Hepatocyte (in vitro differentiated cells): ENCODE measurements around the gene PREX1. TPM values are rescaled to one million over a fixed set of nuclear protein-coding genes. Genes with fewer than 3 reads are reported as not detected.

Experiments used
- DNase-seq: peaks from one replicate; pipeline ENCODE4 v3.0.0-alpha.2; 2016; ENCODE audit warnings: low spot score
- H2AFZ ChIP-seq: fragments of 200-600 bp; sonication (generic); 2 replicates; pipeline ENCODE4 v1.6.0; 2016; ENCODE audit warnings: antibody characterized with exemption, mild to moderate bottlenecking
- H3K27ac ChIP-seq: fragments of 200-600 bp; sonication (generic); 2 replicates; pipeline ENCODE4 v1.5.1; 2016; ENCODE audit warnings: mild to moderate bottlenecking
- H3K27me3 ChIP-seq: fragments of 200-600 bp; sonication (generic); 2 replicates; pipeline ENCODE4 v1.6.1; 2016
- H3K36me3 ChIP-seq: fragments of 200-600 bp; sonication (generic); replicated peaks from 2 replicates; pipeline ENCODE4 v1.5.1; 2016; ENCODE audit warnings: low read depth; ENCODE audit not compliant: insufficient read depth
- H3K4me1 ChIP-seq: fragments of 200-600 bp; sonication (generic); 2 replicates; pipeline ENCODE4 v1.5.1; 2016; ENCODE audit warnings: mild to moderate bottlenecking, moderate library complexity; ENCODE audit not compliant: insufficient read depth
- H3K4me2 ChIP-seq: fragments of 200-600 bp; sonication (generic); 2 replicates; pipeline ENCODE4 v1.6.0; 2016
- H3K4me3 ChIP-seq: fragments of 200-600 bp; sonication (generic); 2 replicates; pipeline ENCODE4 v1.5.1; 2016; ENCODE audit warnings: mild to moderate bottlenecking
- H3K79me2 ChIP-seq: fragments of 200-600 bp; sonication (generic); 2 replicates; pipeline ENCODE4 v1.6.0; 2017; ENCODE audit warnings: mild to moderate bottlenecking
- H3K9me2 ChIP-seq: fragments of 200-600 bp; sonication (generic); replicated peaks from 2 replicates; pipeline ENCODE4 v1.6.0; 2017; ENCODE audit warnings: mild to moderate bottlenecking; ENCODE audit not compliant: insufficient read depth
- H3K9me3 ChIP-seq: fragments of 200-600 bp; sonication (generic); 2 replicates; pipeline ENCODE4 v1.5.1; 2016; ENCODE audit warnings: low read depth, mild to moderate bottlenecking
- H4K20me1 ChIP-seq: fragments of 200-600 bp; sonication (generic); 2 replicates; pipeline ENCODE4 v1.6.0; 2016; ENCODE audit warnings: mild to moderate bottlenecking; ENCODE audit not compliant: insufficient read depth, poor library complexity, severe bottlenecking
- EZH2 ChIP-seq: fragments of 200-600 bp; sonication (generic); IDR thresholded peaks from 2 replicates; pipeline ENCODE4 v1.6.1; 2016; ENCODE audit warnings: antibody characterized with exemption, mild to moderate bottlenecking, borderline replicate concordance
- EZH2phosphoT487 ChIP-seq: fragments of 200-600 bp; sonication (generic); IDR thresholded peaks from one replicate; pipeline ENCODE4 v1.6.1; 2018; ENCODE audit warnings: antibody characterized with exemption, mild to moderate bottlenecking, low read depth, moderate library complexity; ENCODE audit not compliant: unreplicated experiment, severe bottlenecking
- WGBS: methylation state at CpG from one replicate; pipeline ENCODE4 v1.1.6; 2016; ENCODE audit warnings: low lambda C conversion rate; ENCODE audit errors: missing lambda C conversion rate; 5-methylcytosine and 5-hydroxymethylcytosine counted together
- polyA plus RNA-seq: library from polyadenylated mRNA; unstranded; fragments of >200 nt; fragmentation: Nextera tagmentation; extraction: Ambion mirVana; gene quantifications from 2 replicates; pipeline ENCODE4 v1.2.1, GENCODE V29; 2016
- total RNA-seq: library from RNA; depleted of rRNA; stranded (reverse); fragments of >200 nt; gene quantifications from 2 replicates; pipeline ENCODE4 v1.2.3, GENCODE V29; 2014
- TF ChIP-seq, protein P1 (sequence below): fragments of 200-600 bp; sonication (generic); IDR thresholded peaks from 2 replicates; pipeline ENCODE4 v1.5.1; 2016; ENCODE audit warnings: antibody characterized with exemption, mild to moderate bottlenecking; ENCODE audit not compliant: poor library complexity

The PREX1 gene
- total and polyA plus RNA-seq, 2 experiments from 2014 or later, result 1.8 to 2.9 TPM

DNA sequence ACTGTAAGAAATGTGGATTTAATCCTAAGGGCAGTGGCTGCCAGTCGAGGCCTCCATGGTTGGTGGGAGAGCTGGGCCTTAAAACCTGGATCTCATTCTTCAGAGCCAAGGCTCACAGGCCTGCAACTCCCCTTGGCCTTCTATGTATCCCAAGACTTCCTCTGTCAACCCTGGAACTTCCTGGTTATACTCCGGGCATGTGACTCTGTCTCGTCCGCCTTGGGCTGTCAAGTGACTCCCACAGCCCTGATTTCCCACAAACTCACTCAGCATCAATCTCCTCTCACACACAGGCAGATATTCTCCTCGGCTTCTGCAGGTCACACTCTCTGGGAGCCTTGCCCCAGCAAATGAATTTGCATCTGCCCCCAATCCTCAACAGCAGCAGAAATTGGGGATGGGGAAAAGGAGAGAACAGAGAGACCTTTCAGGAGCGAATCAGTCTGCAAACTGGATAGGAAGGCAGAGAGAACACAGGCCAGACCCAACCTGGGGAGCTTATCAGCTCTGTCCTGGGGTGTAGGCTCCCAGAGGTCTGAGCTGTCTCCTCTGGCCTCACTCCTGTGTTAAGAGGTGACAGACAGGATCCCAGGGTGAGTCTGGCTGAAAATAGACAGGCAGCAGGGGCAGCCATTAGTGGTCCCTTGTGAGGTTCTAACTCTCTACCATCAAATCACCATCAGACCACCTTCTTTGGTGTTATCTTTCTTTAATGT, 30.4 kb upstream of the PREX1 start:
- Histone ChIP-seq H3K27me3 (no peaks in the 10 kb centered on the region), H2AFZ (no peak overlapping the region), H3K4me2 (no peak overlapping the region), H3K4me3 (no peak overlapping the region), H3K27ac (no peak overlapping the region), H3K4me1 (peaks cover 3% of the 10 kb centered on the region), H3K9me3 (no peaks in the 10 kb centered on the region), H3K79me2 (no peaks in the 10 kb centered on the region), H3K9me2 (no peaks in the 10 kb centered on the region), H4K20me1 (no peaks in the 10 kb centered on the region), H3K36me3 (no peaks in the 10 kb centered on the region)
- no peak for DNase-seq
- TF ChIP-seq, protein P1, sequence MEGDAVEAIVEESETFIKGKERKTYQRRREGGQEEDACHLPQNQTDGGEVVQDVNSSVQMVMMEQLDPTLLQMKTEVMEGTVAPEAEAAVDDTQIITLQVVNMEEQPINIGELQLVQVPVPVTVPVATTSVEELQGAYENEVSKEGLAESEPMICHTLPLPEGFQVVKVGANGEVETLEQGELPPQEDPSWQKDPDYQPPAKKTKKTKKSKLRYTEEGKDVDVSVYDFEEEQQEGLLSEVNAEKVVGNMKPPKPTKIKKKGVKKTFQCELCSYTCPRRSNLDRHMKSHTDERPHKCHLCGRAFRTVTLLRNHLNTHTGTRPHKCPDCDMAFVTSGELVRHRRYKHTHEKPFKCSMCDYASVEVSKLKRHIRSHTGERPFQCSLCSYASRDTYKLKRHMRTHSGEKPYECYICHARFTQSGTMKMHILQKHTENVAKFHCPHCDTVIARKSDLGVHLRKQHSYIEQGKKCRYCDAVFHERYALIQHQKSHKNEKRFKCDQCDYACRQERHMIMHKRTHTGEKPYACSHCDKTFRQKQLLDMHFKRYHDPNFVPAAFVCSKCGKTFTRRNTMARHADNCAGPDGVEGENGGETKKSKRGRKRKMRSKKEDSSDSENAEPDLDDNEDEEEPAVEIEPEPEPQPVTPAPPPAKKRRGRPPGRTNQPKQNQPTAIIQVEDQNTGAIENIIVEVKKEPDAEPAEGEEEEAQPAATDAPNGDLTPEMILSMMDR, result no peak
- TF ChIP-seq EZH2 (no peak), EZH2phosphoT487 (no peak)
- 76% methylated on average over 6 of the region's 6 CpGs for WGBS

DNA sequence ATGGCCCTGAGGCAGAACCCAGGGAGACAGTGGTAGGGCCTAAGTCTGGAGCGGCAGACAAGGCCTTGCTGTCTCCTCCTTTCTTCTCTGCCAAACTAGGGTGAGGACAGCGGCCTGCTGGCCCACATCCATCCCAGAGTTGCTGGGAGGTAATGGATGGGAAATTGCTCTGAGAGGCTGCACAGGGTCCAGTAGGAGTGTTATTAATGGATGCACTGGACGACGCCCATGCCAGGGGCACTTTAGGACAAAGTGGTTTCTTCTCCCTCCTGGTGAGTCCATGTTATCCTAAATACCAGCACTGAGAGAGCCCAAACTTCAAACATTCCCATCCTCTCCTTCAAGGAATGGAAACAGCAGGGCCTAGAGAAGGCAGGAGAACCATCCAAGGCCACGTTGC, 28.3 kb upstream of the PREX1 start:
- no peaks in the 10 kb centered on the region for H3K9me2 ChIP-seq
- no peak overlapping the region for H3K27ac ChIP-seq
- no peak for DNase-seq
- H2AFZ ChIP-seq, result no peak overlapping the region
- WGBS, result 83% methylated on average over 5 of the region's 5 CpGs
- TF ChIP-seq EZH2phosphoT487 (no peak), EZH2 (no peak)
- TF ChIP-seq, protein P1, result no peak
- no peaks in the 10 kb centered on the region for H3K79me2 ChIP-seq
- H3K4me1 ChIP-seq, result peaks cover 3% of the 10 kb centered on the region
- no peak overlapping the region for H3K4me2 ChIP-seq
- no peaks in the 10 kb centered on the region for H4K20me1 ChIP-seq
- no peaks in the 10 kb centered on the region for H3K36me3 ChIP-seq
- H3K27me3 ChIP-seq, result no peaks in the 10 kb centered on the region
- no peaks in the 10 kb centered on the region for H3K9me3 ChIP-seq
- no peak overlapping the region for H3K4me3 ChIP-seq

DNA sequence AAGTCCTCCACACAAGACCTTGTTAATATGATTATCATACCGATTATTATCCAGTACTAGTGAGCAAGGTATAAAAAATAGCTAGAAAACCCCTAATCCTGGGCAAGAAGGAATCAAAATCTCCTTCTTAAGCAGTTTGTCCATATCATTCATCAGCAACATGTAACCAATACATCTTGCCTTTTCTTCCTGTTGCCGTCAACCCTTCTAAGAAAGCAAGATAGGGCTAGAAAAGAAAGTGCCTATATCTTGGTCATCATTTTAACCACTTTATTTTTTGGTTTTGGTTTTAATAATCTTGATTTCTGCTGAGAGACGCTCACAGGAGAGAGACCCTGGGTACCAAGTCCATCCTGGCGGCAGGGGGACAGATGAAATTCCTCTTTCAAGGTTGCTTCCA, 27.2 kb upstream of the PREX1 start:
- no peak overlapping the region for H2AFZ ChIP-seq
- TF ChIP-seq, protein P1, result no peak
- TF ChIP-seq EZH2 (no peak), EZH2phosphoT487 (no peak)
- no peaks in the 10 kb centered on the region for H3K79me2 ChIP-seq
- no peaks in the 10 kb centered on the region for H3K9me2 ChIP-seq
- peaks cover 3% of the 10 kb centered on the region for H3K4me1 ChIP-seq
- H3K9me3 ChIP-seq, result no peaks in the 10 kb centered on the region
- H3K27me3 ChIP-seq, result no peaks in the 10 kb centered on the region
- no peak for DNase-seq
- H3K36me3 ChIP-seq, result no peaks in the 10 kb centered on the region
- 93% methylated on average over 4 of the region's 4 CpGs for WGBS
- H4K20me1 ChIP-seq, result no peaks in the 10 kb centered on the region
- H3K4me2 ChIP-seq, result no peak overlapping the region
- H3K27ac ChIP-seq, result no peak overlapping the region
- H3K4me3 ChIP-seq, result no peak overlapping the region
